Measurements from ENCODE around the gene ATP7B. TPM values are rescaled to one million over a fixed set of nuclear protein-coding genes. Genes with fewer than 3 reads are reported as not detected.
A peak's percentile ranks its signal among the peaks of the same experiment; 100 is the strongest.

Gene ATP7B
- total RNA-seq, 4 donors from 2014 or later = 2.0 to 8.3 (median 5.1) TPM

- no peaks in the 10 kb centered on the region for H3K27me3 ChIP-seq
- peaks cover 82% of the 10 kb centered on the region for H3K36me3 ChIP-seq
- TF ChIP-seq POLR2AphosphoS5 (IDR thresholded peaks at IDR 0.05) = no peak
- no peak for TF ChIP-seq CTCF (IDR thresholded peaks at IDR 0.05)
- no peak for TF ChIP-seq POLR2A (IDR thresholded peaks at IDR 0.05)
- TF ChIP-seq EP300 (IDR thresholded peaks at IDR 0.05) = no peak
- no peak overlapping the region for H3K27ac ChIP-seq
- no peaks in the 10 kb centered on the region for H3K4me1 ChIP-seq
- 97% methylated on average over 3 of the region's 3 CpGs for WGBS
- no peak for DNase-seq (ENCODE audit: low spot score in 2 of 2)
- no peaks in the 10 kb centered on the region for H3K9me3 ChIP-seq
- no peak overlapping the region for H3K4me3 ChIP-seq
These were observed 8.9 kb upstream of the ATP7B start for GRCh38 chr13:52020191-52020590.

- H3K36me3 ChIP-seq = peaks cover 43% of the 10 kb centered on the region
- WGBS = 86% methylated on average over 3 of the region's 3 CpGs
These were observed 5.0 kb upstream of the ATP7B start for GRCh38 chr13:52016296-52016695.

GRCh38 chr13:52012512-52012836 is 1.2 kb upstream of the ATP7B start:
- Histone ChIP-seq H3K4me1 (peaks cover 28% of the 10 kb centered on the region), H3K27ac (peak overlapping the region; percentile 51), H3K4me3 (peak overlapping the region; percentile 96), H3K9me3 (no peaks in the 10 kb centered on the region), H3K27me3 (no peaks in the 10 kb centered on the region), H3K36me3 (peaks cover 11% of the 10 kb centered on the region)
- TF ChIP-seq EP300 (IDR thresholded peaks at IDR 0.05) (no peak), POLR2AphosphoS5 (IDR thresholded peaks at IDR 0.05) (no peak), CTCF (IDR thresholded peaks at IDR 0.05) (no peak), POLR2A (IDR thresholded peaks at IDR 0.05) (no peak)
- WGBS = under 1% methylated on average over 8 of the region's 8 CpGs
- DNase-seq (ENCODE audit: low spot score in 2 of 2) = no peak

More at GRCh38 chr13:52016296-52016695, 5.0 kb upstream of the ATP7B start:
- H3K4me3 ChIP-seq = no peak overlapping the region
- no peaks in the 10 kb centered on the region for H3K9me3 ChIP-seq
- no peaks in the 10 kb centered on the region for H3K27me3 ChIP-seq
- no peak for DNase-seq (ENCODE audit: low spot score in 2 of 2)
- no peak overlapping the region for H3K27ac ChIP-seq
- TF ChIP-seq EP300 (IDR thresholded peaks at IDR 0.05) = no peak
- TF ChIP-seq CTCF (IDR thresholded peaks at IDR 0.05) = no peak
- TF ChIP-seq POLR2A (IDR thresholded peaks at IDR 0.05) = no peak
- no peak for TF ChIP-seq POLR2AphosphoS5 (IDR thresholded peaks at IDR 0.05)
- peaks cover 19% of the 10 kb centered on the region for H3K4me1 ChIP-seq

GRCh38 chr13:52011632-52012511 is 622 bp upstream of the ATP7B start, which contains the start of gene ALG11:
Gene ALG11, plus strand, starts transcription at chr13:52012398. Its CDS starts 21 bp downstream, at chr13:52012419.
- peaks cover 28% of the 10 kb centered on the region for H3K4me1 ChIP-seq
- no peaks in the 10 kb centered on the region for H3K27me3 ChIP-seq
- H3K27ac ChIP-seq = peak within 1 kb of the TSS; percentile 51
- peak within 1 kb of the TSS; percentile 96 for H3K4me3 ChIP-seq
- no peaks in the 10 kb centered on the region for H3K9me3 ChIP-seq
- peak; percentile 100 for DNase-seq (ENCODE audit: low spot score in 2 of 2)
- TF ChIP-seq CTCF (IDR thresholded peaks at IDR 0.05) = no peak
- peak in 1 of 2 donors; percentile 49 for TF ChIP-seq POLR2A (IDR thresholded peaks at IDR 0.05)
- 0% methylated on average over 17 of the region's 82 CpGs for WGBS
- peaks cover 8% of the 10 kb centered on the region for H3K36me3 ChIP-seq

- H3K27ac ChIP-seq = no peak overlapping the region
- DNase-seq (ENCODE audit: low spot score in 2 of 2) = no peak
These were observed 1.3 kb downstream of the ATP7B start for GRCh38 chr13:52009946-52010345.

More at GRCh38 chr13:52009946-52010345, 1.3 kb downstream of the ATP7B start:
- Histone ChIP-seq H3K4me3 (no peak overlapping the region), H3K4me1 (peaks cover 28% of the 10 kb centered on the region), H3K27me3 (no peaks in the 10 kb centered on the region), H3K36me3 (no peaks in the 10 kb centered on the region), H3K9me3 (no peaks in the 10 kb centered on the region)
- TF ChIP-seq POLR2AphosphoS5 (IDR thresholded peaks at IDR 0.05) = no peak
- no peak for TF ChIP-seq POLR2A (IDR thresholded peaks at IDR 0.05)
- TF ChIP-seq CTCF (IDR thresholded peaks at IDR 0.05) = no peak
- no peak for TF ChIP-seq EP300 (IDR thresholded peaks at IDR 0.05)
- WGBS = 68% methylated on average over 6 of the region's 6 CpGs
